T-cell (primary cell): ENCODE measurements around the gene MGST1. TPM values are rescaled to one million over a fixed set of nuclear protein-coding genes. Genes with fewer than 3 reads are reported as not detected.
"Not testable (repeated sequence)": the region's sequence is repeated elsewhere in the genome, so short reads cannot be mapped to it uniquely, and the experiment has no call there.

Source experiments
- ATAC-seq, 4 experiments: fragments of 200-7000 bp in 3 of 4; fragments of 150-1000 bp in 1 of 4; cut with Tn5 transposase; replicated peaks in 1 of 4; 1 replicate in 3 of 4; 2 replicates in 1 of 4; pipeline ENCODE4 v1.10.0; 2021; ENCODE audit warnings: moderate library complexity in 3 of 4, mild to moderate bottlenecking in 2 of 4, moderate number of reproducible peaks in 1 of 4
- CTCF ChIA-PET, 2 donors: fragments of 300-600 bp; sonication (Branson Sonifier 250); formaldehyde crosslinking; loops; one replicate each; lab custom pipeline; 2022; ENCODE audit warnings: antibody characterized with exemption in 2 of 2; lab: Charles Lee
- POLR2A ChIA-PET, 2 donors: fragments of 300-600 bp; sonication (Branson Sonifier 250); formaldehyde crosslinking; loops; one replicate each; lab custom pipeline; 2022; ENCODE audit warnings: antibody characterized with exemption in 2 of 2; lab: Charles Lee
- DNase-seq, 35 experiments: peaks; one replicate each; pipeline versions ENCODE4 v3.0.0 to v3.0.0-alpha.2; 2013 to 2023
- H3K27ac ChIP-seq: one replicate; pipeline ENCODE4 v1.5.1; 2013; ENCODE audit warnings: low read length
- H3K27me3 ChIP-seq, 2 experiments: replicated peaks in 1 of 2; 1 replicate in 1 of 2; 2 replicates in 1 of 2; pipeline versions ENCODE4 v1.6.1 to v1.7.0; 2013; ENCODE audit warnings: low read length in 1 of 2, mixed read lengths in 1 of 2; ENCODE audit not compliant: control insufficient read depth in 2 of 2, insufficient read depth in 2 of 2; ENCODE audit errors: extremely low read depth in 1 of 2
- H3K36me3 ChIP-seq, 2 donors: 1 replicate in 1 of 2; 2 replicates in 1 of 2; pipeline versions ENCODE4 v1.6.1 to v1.7.0; 2013; ENCODE audit warnings: low read length in 1 of 2; ENCODE audit not compliant: control insufficient read depth in 2 of 2, insufficient read depth in 1 of 2; ENCODE audit errors: extremely low read depth in 1 of 2
- H3K4me1 ChIP-seq, 2 experiments: 1 replicate in 1 of 2; 2 replicates in 1 of 2; pipeline versions ENCODE4 v1.6.1 to v1.7.0; 2013; ENCODE audit warnings: low read length in 2 of 2, mixed read lengths in 1 of 2; ENCODE audit not compliant: insufficient read depth in 2 of 2, control insufficient read depth in 1 of 2; ENCODE audit errors: extremely low read depth in 1 of 2
- H3K4me3 ChIP-seq, 2 donors: 1 replicate in 1 of 2; 2 replicates in 1 of 2; pipeline versions ENCODE4 v1.5.1 to v1.7.0; 2013; ENCODE audit warnings: mild to moderate bottlenecking in 2 of 2, low read length in 1 of 2, moderate library complexity in 1 of 2; ENCODE audit not compliant: control insufficient read depth in 1 of 2; ENCODE audit errors: extremely low read depth in 1 of 2
- H3K9me3 ChIP-seq: 2 replicates; pipeline ENCODE4 v1.7.0; 2013
- H3K27ac Mint-ChIP-seq, 2 donors: one replicate each; pipeline ENCODE4 v1.8.0; 2020 to 2021; ENCODE audit warnings: mild to moderate bottlenecking in 2 of 2, mixed read lengths in 2 of 2
- H3K27me3 Mint-ChIP-seq, 2 donors: one replicate each; pipeline ENCODE4 v1.8.0; 2021 to 2022; ENCODE audit warnings: mixed read lengths in 2 of 2
- H3K36me3 Mint-ChIP-seq: one replicate; pipeline ENCODE4 v1.8.0; 2021; ENCODE audit warnings: mixed read lengths
- H3K4me1 Mint-ChIP-seq, 3 donors: one replicate each; pipeline ENCODE4 v1.8.0; 2020 to 2022; ENCODE audit warnings: mixed read lengths in 3 of 3, mild to moderate bottlenecking in 1 of 3
- H3K4me3 Mint-ChIP-seq, 3 donors: one replicate each; pipeline ENCODE4 v1.8.0; 2020 to 2022; ENCODE audit warnings: mild to moderate bottlenecking in 3 of 3, mixed read lengths in 3 of 3, moderate library complexity in 3 of 3
- H3K9me3 Mint-ChIP-seq, 3 donors: one replicate each; pipeline ENCODE4 v1.8.0; 2020 to 2022; ENCODE audit warnings: mixed read lengths in 3 of 3
- WGBS: methylation state at CpG from one replicate; pipeline ENCODE4 v1.1.5; 2013; ENCODE audit warnings: missing lambda C conversion rate; ENCODE audit not compliant: insufficient coverage; 5-methylcytosine and 5-hydroxymethylcytosine counted together
- total RNA-seq, 35 experiments: library from RNA in 6 of 35; stranded (reverse) in 6 of 35; fragments of 120-200 nt in 1 of 35; gene quantifications; one replicate each; pipeline versions ENCODE4 v1.2.1 to v1.2.4 and lab custom pipeline; 2013 to 2026

The MGST1 gene
- total RNA-seq, 5 donors from 2014 or later (not counting 1 experiment from before 2014, with no cell fraction given) = 1.5 to 3.2 (median 2.1) TPM; not detected in 1

- ChIA-PET CTCF (interaction anchor here in 1 of 2 donors (0.6 kb wide), 1 partner anchor 91 kb away, joined by 5 read pairs; no protein-coding TSS in a partner anchor), POLR2A (no interaction called here)
- H3K4me3 Mint-ChIP-seq = no peak overlapping the region
- no peaks in the 10 kb centered on the region for H3K9me3 ChIP-seq
- peaks cover 7 to 13% (median 9%) of the 10 kb centered on the region in 3 donors for H3K9me3 Mint-ChIP-seq
- DNase-seq = no peak
- H3K4me1 Mint-ChIP-seq = no peaks in the 10 kb centered on the region
- no peak overlapping the region for H3K4me3 ChIP-seq
- H3K4me1 ChIP-seq = no peaks in the 10 kb centered on the region
- no peak overlapping the region for H3K27ac ChIP-seq
- ATAC-seq = no peak
- no peaks in the 10 kb centered on the region for H3K27me3 Mint-ChIP-seq
- H3K36me3 ChIP-seq = no peaks in the 10 kb centered on the region
- H3K27me3 ChIP-seq = no peaks in the 10 kb centered on the region
- no peak overlapping the region for H3K27ac Mint-ChIP-seq
- no peaks in the 10 kb centered on the region for H3K36me3 Mint-ChIP-seq
- 81% methylated on average over 6 of the region's 7 CpGs for WGBS
These were observed 13.8 kb downstream of the MGST1 start for GRCh38 chr12:16361142-16361783.

- H3K27ac ChIP-seq = no peak overlapping the region
- ChIA-PET POLR2A (no interaction called here), CTCF (no interaction called here)
- Mint-ChIP-seq H3K4me3 (no peak overlapping the region), H3K27ac (no peak overlapping the region), H3K36me3 (no peaks in the 10 kb centered on the region), H3K4me1 (no peaks in the 10 kb centered on the region), H3K27me3 (no peaks in the 10 kb centered on the region), H3K9me3 (peaks cover 6 to 13% (median 7%) of the 10 kb centered on the region in 3 donors)
- H3K4me3 ChIP-seq = no peak overlapping the region
- ATAC-seq = no peak
- no peaks in the 10 kb centered on the region for H3K4me1 ChIP-seq
- DNase-seq = no peak
- no peaks in the 10 kb centered on the region for H3K9me3 ChIP-seq
- no peaks in the 10 kb centered on the region for H3K27me3 ChIP-seq
- H3K36me3 ChIP-seq = no peaks in the 10 kb centered on the region
These were observed 15.1 kb downstream of the MGST1 start for GRCh38 chr12:16362550-16362949.

DNA sequence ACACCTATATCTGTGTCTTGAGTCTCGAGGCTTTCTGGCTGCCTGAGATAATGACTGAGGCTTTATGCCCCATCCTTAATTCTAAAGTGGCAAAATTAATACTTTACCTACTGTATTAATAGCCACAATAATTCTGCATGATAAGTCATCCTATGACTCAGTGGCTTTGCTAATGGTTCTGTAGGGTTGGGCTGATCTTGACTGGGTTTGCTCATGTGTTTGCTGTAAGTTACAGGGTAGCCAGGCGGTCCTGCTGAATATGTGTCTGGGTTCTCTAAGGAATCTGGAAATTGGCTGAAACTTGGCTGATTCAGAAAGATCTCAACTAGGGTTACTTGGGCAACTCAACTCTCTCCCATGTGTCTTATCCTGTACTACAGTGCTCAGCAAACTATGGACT lies 21.7 kb downstream of the MGST1 start:
- no peaks in the 10 kb centered on the region for H3K27me3 ChIP-seq
- no peaks in the 10 kb centered on the region for H3K4me1 Mint-ChIP-seq

GRCh38 chr12:16370096-16370495 lies 22.7 kb downstream of the MGST1 start:
- WGBS = no CpG with 5 or more reads among the region's 1 CpG
- H3K4me1 Mint-ChIP-seq = no peaks in the 10 kb centered on the region
- Histone ChIP-seq H3K4me1 (no peaks in the 10 kb centered on the region), H3K9me3 (no peaks in the 10 kb centered on the region), H3K4me3 (no peak overlapping the region), H3K27ac (no peak overlapping the region), H3K36me3 (no peaks in the 10 kb centered on the region), H3K27me3 (no peaks in the 10 kb centered on the region)
- peaks cover 0 to 8% (median 4%) of the 10 kb centered on the region in 3 donors for H3K9me3 Mint-ChIP-seq
- ATAC-seq (no peak), DNase-seq (no peak)
- H3K36me3 Mint-ChIP-seq = no peaks in the 10 kb centered on the region
- CTCF ChIA-PET = no interaction called here
- no peak overlapping the region for H3K27ac Mint-ChIP-seq
- no peaks in the 10 kb centered on the region for H3K27me3 Mint-ChIP-seq
- POLR2A ChIA-PET = no interaction called here
- no peak overlapping the region for H3K4me3 Mint-ChIP-seq

More for the DNA sequence above, 21.7 kb downstream of the MGST1 start:
- H3K27ac Mint-ChIP-seq = no peak overlapping the region
- no peaks in the 10 kb centered on the region for H3K4me1 ChIP-seq
- H3K4me3 Mint-ChIP-seq = no peak overlapping the region
- peaks cover 0 to 8% (median 4%) of the 10 kb centered on the region in 3 donors for H3K9me3 Mint-ChIP-seq
- POLR2A ChIA-PET = no interaction called here
- no peaks in the 10 kb centered on the region for H3K27me3 Mint-ChIP-seq
- no peaks in the 10 kb centered on the region for H3K36me3 ChIP-seq
- DNase-seq (no peak), ATAC-seq (no peak)
- no peaks in the 10 kb centered on the region for H3K9me3 ChIP-seq
- H3K36me3 Mint-ChIP-seq = no peaks in the 10 kb centered on the region
- no peak overlapping the region for H3K4me3 ChIP-seq
- 80% methylated on average over 1 of the region's 2 CpGs for WGBS
- H3K27ac ChIP-seq = no peak overlapping the region
- CTCF ChIA-PET = no interaction called here

DNA sequence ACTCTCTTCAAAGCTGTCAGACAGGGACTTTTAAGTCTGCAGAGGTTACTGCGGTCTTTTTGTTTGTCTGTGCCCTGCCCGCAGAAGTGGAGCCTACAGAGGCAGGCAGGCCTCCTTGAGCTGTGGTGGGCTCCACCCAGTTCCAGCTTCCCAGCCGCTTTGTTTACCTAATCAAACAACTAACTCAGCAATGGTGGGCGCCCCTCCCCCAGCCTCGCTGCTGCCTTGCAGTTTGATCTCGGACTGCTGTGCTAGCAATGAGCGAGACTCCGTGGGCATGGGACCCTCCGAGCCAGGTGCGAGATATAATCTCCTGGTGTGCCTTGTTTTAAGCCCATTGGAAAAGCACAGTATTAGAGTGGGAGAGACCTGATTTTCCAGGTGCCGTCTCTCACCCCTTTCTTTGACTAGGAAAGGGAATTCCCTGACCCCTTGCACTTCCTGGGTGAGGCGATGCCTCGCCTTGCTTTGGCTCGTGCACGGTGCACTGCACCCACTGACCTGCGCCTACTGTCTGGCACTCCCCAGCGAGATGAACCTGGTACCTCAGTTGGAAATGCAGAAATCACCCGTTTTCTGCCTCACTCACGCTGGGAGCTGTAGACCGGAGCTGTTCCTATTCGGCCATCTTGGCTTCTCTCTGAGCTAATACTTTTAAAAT lies 35.3 kb downstream of the MGST1 start:
- H3K9me3 Mint-ChIP-seq = peaks cover 2 to 13% (median 12%) of the 10 kb centered on the region in 3 donors
- H3K27me3 Mint-ChIP-seq, H3K36me3 Mint-ChIP-seq, H3K27me3 ChIP-seq, H3K4me1 Mint-ChIP-seq, H3K4me3 ChIP-seq, CTCF ChIA-PET, H3K4me1 ChIP-seq, POLR2A ChIA-PET, H3K4me3 Mint-ChIP-seq, H3K9me3 ChIP-seq, H3K27ac ChIP-seq, ATAC-seq, H3K27ac Mint-ChIP-seq, H3K36me3 ChIP-seq, DNase-seq: not testable (repeated sequence)
- 90% methylated on average over 13 of the region's 21 CpGs for WGBS

- Histone ChIP-seq H3K4me1 (no peaks in the 10 kb centered on the region), H3K27me3 (no peaks in the 10 kb centered on the region), H3K4me3 (no peak overlapping the region), H3K36me3 (no peaks in the 10 kb centered on the region), H3K9me3 (no peaks in the 10 kb centered on the region), H3K27ac (no peak overlapping the region)
- H3K27ac Mint-ChIP-seq = no peak overlapping the region
- H3K9me3 Mint-ChIP-seq = peaks cover 6 to 16% (median 15%) of the 10 kb centered on the region in 3 donors
- no peak overlapping the region for H3K4me3 Mint-ChIP-seq
- ATAC-seq = no peak
- H3K27me3 Mint-ChIP-seq = no peaks in the 10 kb centered on the region
- no peaks in the 10 kb centered on the region for H3K4me1 Mint-ChIP-seq
- H3K36me3 Mint-ChIP-seq = no peaks in the 10 kb centered on the region
- CTCF ChIA-PET = no interaction called here
- 87% methylated on average over 5 of the region's 5 CpGs for WGBS
- no peak for DNase-seq
- POLR2A ChIA-PET = no interaction called here
These were observed 37.3 kb downstream of the MGST1 start for GRCh38 chr12:16384732-16385131.
